ENCODE results near the gene APPBP2. TPM values are rescaled to one million over a fixed set of nuclear protein-coding genes. Genes with fewer than 3 reads are reported as not detected.
"Not testable (repeated sequence)": the region's sequence is repeated elsewhere in the genome, so short reads cannot be mapped to it uniquely, and the experiment has no call there.

APPBP2 gene
- total and polyA plus RNA-seq, 8 donors: 4.8 to 55.8 (median 17.0) TPM

DNA sequence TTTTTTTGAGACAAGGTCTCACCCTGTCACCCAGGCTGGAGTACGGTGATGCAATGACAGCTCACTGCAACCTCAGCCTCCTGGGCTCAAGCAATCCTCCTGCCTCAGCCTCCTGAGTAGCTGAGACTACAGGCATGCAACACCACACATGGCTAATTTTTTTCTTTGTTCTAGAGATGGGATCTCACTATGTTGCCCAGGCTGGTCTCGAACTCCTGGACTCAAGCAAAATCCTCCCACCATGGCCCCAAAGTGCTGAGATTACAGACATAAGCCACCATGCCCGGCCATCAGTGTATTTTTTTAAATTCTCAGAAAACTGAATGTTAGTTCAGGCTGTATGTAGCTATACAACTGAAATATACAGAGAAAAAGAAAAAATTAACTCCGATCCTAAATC is 6.2 kb downstream of the APPBP2 start:
- intact Hi-C loops (cut with DNase I; ENCODE audit: low total_unique reads): no loop called here
- H3K9me3 ChIP-seq: no peaks in the 10 kb centered on the region
- no peak overlapping the region for H3K27ac ChIP-seq
- no peak overlapping the region for H3K4me3 ChIP-seq
- no peaks in the 10 kb centered on the region for H3K27me3 ChIP-seq
- H3K36me3 ChIP-seq: peaks cover 5 to 29% (median 24%) of the 10 kb centered on the region in 4 donors
- H3K4me1 ChIP-seq: peaks cover 24 to 68% (median 36%) of the 10 kb centered on the region in 4 donors
- WGBS, 5 donors: 95 to 97% (median 96%) methylated on average over 4 of the region's 4 CpGs
- TF ChIP-seq POLR2AphosphoS5 (IDR thresholded peaks at IDR 0.05): no peak
- no peak for TF ChIP-seq EP300 (IDR thresholded peaks at IDR 0.05)
- TF ChIP-seq POLR2A (IDR thresholded peaks at IDR 0.05): no peak
- TF ChIP-seq, protein P1, sequence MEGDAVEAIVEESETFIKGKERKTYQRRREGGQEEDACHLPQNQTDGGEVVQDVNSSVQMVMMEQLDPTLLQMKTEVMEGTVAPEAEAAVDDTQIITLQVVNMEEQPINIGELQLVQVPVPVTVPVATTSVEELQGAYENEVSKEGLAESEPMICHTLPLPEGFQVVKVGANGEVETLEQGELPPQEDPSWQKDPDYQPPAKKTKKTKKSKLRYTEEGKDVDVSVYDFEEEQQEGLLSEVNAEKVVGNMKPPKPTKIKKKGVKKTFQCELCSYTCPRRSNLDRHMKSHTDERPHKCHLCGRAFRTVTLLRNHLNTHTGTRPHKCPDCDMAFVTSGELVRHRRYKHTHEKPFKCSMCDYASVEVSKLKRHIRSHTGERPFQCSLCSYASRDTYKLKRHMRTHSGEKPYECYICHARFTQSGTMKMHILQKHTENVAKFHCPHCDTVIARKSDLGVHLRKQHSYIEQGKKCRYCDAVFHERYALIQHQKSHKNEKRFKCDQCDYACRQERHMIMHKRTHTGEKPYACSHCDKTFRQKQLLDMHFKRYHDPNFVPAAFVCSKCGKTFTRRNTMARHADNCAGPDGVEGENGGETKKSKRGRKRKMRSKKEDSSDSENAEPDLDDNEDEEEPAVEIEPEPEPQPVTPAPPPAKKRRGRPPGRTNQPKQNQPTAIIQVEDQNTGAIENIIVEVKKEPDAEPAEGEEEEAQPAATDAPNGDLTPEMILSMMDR (IDR thresholded peaks at IDR 0.05): no peak
- DNase-seq: no peak

DNA sequence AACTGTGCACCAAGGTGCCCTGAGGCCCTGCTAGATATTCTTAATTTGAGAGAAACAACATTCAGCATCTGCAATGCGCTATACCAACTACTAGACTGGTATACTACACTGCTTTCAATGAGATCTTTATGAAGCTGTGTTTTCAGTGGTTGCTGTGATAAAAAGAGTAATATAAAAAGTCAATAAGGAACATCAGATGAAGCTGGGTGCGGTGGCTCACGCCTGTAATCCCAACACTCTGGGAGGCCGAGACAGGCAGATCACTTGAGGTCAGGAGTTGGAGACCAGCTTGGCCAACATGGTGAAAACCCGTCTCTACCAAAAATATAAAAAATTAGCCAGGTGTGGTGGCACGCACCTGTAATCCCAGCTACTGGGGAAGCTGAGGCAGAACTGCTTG is 10.4 kb downstream of the APPBP2 start:
- intact Hi-C loops (cut with DNase I; ENCODE audit: low total_unique reads); DNase-seq; H3K9me3 ChIP-seq; H3K4me3 ChIP-seq; H3K27me3 ChIP-seq; H3K27ac ChIP-seq: not testable (repeated sequence)
- Histone ChIP-seq H3K36me3 (peaks cover 5 to 54% (median 53%) of the 10 kb centered on the region in 4 donors), H3K4me1 (peaks cover 0 to 32% (median 3%) of the 10 kb centered on the region in 4 donors)
- WGBS, 5 donors: 94 to 97% (median 96%) methylated on average over 6 of the region's 6 CpGs

DNA sequence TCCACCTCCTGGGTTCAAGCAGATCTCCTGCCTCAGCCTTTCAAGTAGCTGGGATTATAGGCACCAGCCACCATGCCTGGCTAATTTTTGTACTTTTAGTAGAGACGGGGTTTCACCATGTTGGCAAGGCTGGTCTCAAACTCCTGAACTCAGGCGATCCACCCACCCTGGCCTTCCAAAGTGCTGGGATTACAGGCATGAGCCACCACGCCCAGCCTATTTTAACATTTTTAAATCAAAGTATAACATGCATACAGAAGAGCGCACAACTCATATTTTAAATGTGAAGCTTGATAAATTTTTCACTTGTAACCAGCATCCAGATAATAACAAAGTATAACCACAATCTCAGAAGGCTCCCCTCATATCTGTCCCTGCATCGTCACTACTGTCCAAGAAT is 10.8 kb downstream of the APPBP2 start:
- DNase-seq; intact Hi-C loops (cut with DNase I; ENCODE audit: low total_unique reads); H3K4me3 ChIP-seq; H3K9me3 ChIP-seq; H3K27ac ChIP-seq; H3K27me3 ChIP-seq: not testable (repeated sequence)
- 94 to 98% (median 97%) methylated on average over 5 of the region's 5 CpGs for WGBS, 5 donors
- peaks cover 5 to 57% (median 52%) of the 10 kb centered on the region in 4 donors for H3K36me3 ChIP-seq
- H3K4me1 ChIP-seq: peaks cover 0 to 32% (median 4%) of the 10 kb centered on the region in 4 donors

DNA sequence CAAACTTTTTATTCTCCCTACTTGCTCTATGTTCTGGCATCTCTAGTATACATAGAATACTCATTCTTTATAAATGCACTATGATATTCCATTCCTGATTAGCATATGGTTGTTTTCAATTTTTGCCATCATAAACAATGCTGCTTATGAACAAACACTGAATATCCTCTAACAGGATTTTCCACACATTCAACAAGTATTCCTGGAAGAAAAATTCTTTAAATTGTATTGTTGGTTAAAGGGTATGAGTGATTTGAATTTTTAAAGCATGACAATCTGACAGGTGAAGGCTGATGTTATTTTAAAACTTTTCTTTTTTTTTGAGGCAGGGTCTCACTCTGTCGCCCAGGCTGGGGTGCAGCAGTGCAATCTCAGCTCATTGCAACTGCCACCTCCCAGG is 11.5 kb downstream of the APPBP2 start:
- H3K36me3 ChIP-seq: peaks cover 0 to 55% (median 45%) of the 10 kb centered on the region in 4 donors
- WGBS, 5 donors: 89 to 96% (median 95%) methylated on average over 1 of the region's 1 CpG
- no peaks in the 10 kb centered on the region for H3K9me3 ChIP-seq
- no peak overlapping the region for H3K27ac ChIP-seq
- H3K4me3 ChIP-seq: no peak overlapping the region
- intact Hi-C loops (cut with DNase I; ENCODE audit: low total_unique reads): no loop called here
- H3K4me1 ChIP-seq: peaks cover 0 to 36% (median 7%) of the 10 kb centered on the region in 4 donors
- no peaks in the 10 kb centered on the region for H3K27me3 ChIP-seq
- TF ChIP-seq EP300 (IDR thresholded peaks at IDR 0.05): no peak
- TF ChIP-seq POLR2A (IDR thresholded peaks at IDR 0.05): no peak
- no peak for TF ChIP-seq POLR2AphosphoS5 (IDR thresholded peaks at IDR 0.05)
- TF ChIP-seq, protein P1 (IDR thresholded peaks at IDR 0.05): no peak
- DNase-seq: no peak

DNA sequence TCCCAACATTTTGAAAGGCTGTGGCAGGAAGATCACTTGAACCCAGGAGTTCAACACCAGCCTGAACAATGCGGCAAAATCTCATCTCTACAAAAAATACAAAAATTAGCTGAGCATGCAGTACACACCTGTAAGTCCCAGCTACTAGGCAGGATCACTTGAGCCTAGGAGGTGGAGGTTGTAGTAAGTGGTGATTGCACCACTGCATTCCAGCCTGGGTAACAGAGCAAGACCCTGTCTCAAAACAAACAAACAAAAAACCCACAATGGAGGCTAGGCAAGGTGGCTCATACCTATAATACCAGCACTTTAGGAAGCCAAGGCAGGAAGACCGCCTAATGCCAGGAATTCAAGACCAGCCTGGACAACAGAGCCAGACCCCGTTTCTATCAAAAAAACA is 12.0 kb downstream of the APPBP2 start:
- intact Hi-C loops (cut with DNase I; ENCODE audit: low total_unique reads): no loop called here
- H3K4me3 ChIP-seq: no peak overlapping the region
- H3K4me1 ChIP-seq: peaks cover 0 to 38% (median 10%) of the 10 kb centered on the region in 4 donors
- peaks cover 0 to 55% (median 42%) of the 10 kb centered on the region in 4 donors for H3K36me3 ChIP-seq
- H3K27me3 ChIP-seq: no peaks in the 10 kb centered on the region
- 94 to 98% (median 97%) methylated on average over 3 of the region's 3 CpGs for WGBS, 5 donors
- no peak for DNase-seq
- H3K27ac ChIP-seq: no peak overlapping the region
- TF ChIP-seq POLR2AphosphoS5 (IDR thresholded peaks at IDR 0.05): no peak
- H3K9me3 ChIP-seq: no peaks in the 10 kb centered on the region

DNA sequence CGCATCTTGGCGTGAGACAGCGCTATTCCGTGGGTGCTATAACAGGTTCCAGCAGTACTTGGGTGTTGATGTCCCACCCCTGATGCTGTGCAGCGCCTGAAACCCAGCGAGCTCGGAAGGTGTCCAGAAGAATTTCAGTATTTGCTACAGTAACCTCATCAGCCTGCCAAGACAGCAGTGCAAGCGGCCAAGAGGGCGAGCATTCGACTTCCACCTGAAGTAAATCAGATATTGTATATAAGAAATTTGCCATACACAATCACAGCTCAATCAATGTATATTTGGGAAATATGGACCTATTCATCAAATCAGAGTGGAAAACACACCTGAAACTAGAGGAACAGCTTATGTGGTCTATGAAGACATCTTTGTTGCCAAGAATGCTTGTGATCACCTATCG is 13.0 kb downstream of the APPBP2 start:
- Histone ChIP-seq H3K4me3 (no peak overlapping the region), H3K4me1 (peaks cover 0 to 38% (median 18%) of the 10 kb centered on the region in 4 donors), H3K36me3 (peaks cover 0 to 47% (median 38%) of the 10 kb centered on the region in 4 donors), H3K27ac (no peak overlapping the region), H3K27me3 (no peaks in the 10 kb centered on the region), H3K9me3 (no peaks in the 10 kb centered on the region)
- TF ChIP-seq, protein P1 (IDR thresholded peaks at IDR 0.05): no peak
- no peak for TF ChIP-seq POLR2AphosphoS5 (IDR thresholded peaks at IDR 0.05)
- TF ChIP-seq POLR2A (IDR thresholded peaks at IDR 0.05): no peak
- TF ChIP-seq EP300 (IDR thresholded peaks at IDR 0.05): no peak
- DNase-seq: no peak
- WGBS, 5 donors: 92 to 98% (median 95%) methylated on average over 11 of the region's 11 CpGs
- intact Hi-C loops (cut with DNase I; ENCODE audit: low total_unique reads): no loop called here
